Keratinocyte (primary cell): Measurements from ENCODE around the gene BEAN1. TPM values are rescaled to one million over a fixed set of nuclear protein-coding genes. Genes with fewer than 3 reads are reported as not detected.

Experiments used
- DNase-seq: peaks from one replicate; pipeline ENCODE4 v3.0.0-alpha.2; 2011; ENCODE audit warnings: low read depth, missing footprints, low spot score
- FAIRE-seq: peaks from 2 replicates; lab custom pipeline; 2011; peaks lifted over from hg19 to GRCh38; lab: Jason Lieb, UNC
- H2AFZ ChIP-seq: 2 replicates; pipeline ENCODE4 v1.6.0; 2012; ENCODE audit warnings: low read length, control low read depth, inconsistent platforms; ENCODE audit not compliant: control insufficient read depth
- H3K27ac ChIP-seq: 2 replicates; pipeline ENCODE4 v1.5.1; 2011; ENCODE audit warnings: low read length; ENCODE audit not compliant: control insufficient read depth, insufficient read depth
- H3K27me3 ChIP-seq: 3 replicates; pipeline ENCODE4 v1.6.0; 2011; ENCODE audit warnings: low read length; ENCODE audit not compliant: control insufficient read depth, insufficient read depth; ENCODE audit errors: extremely low read depth
- H3K36me3 ChIP-seq, 2 experiments: 2 replicates in 1 of 2; 3 replicates in 1 of 2; pipeline ENCODE4 v1.5.1; 2011; ENCODE audit warnings: low read length in 2 of 2, mild to moderate bottlenecking in 1 of 2; ENCODE audit not compliant: control insufficient read depth in 2 of 2, insufficient read depth in 2 of 2; ENCODE audit errors: extremely low read depth in 1 of 2
- H3K4me1 ChIP-seq: 3 replicates; pipeline ENCODE4 v1.5.1; 2011; ENCODE audit warnings: low read length; ENCODE audit not compliant: control insufficient read depth, insufficient read depth; ENCODE audit errors: extremely low read depth
- H3K4me2 ChIP-seq: 3 replicates; pipeline ENCODE4 v1.6.0; 2011; ENCODE audit warnings: low read depth, low read length; ENCODE audit not compliant: control insufficient read depth, insufficient read depth; ENCODE audit errors: extremely low read depth
- H3K4me3 ChIP-seq, 3 experiments: fragments of 200-600 bp in 1 of 3; sonication (generic) in 1 of 3; 2 replicates in 2 of 3; 3 replicates in 1 of 3; pipeline ENCODE4 v1.5.1; 2011 to 2016; ENCODE audit warnings: low read length in 3 of 3, mild to moderate bottlenecking in 3 of 3, control low read depth in 2 of 3, inconsistent platforms in 1 of 3, low read depth in 1 of 3, mixed read lengths in 1 of 3, mixed run types in 1 of 3, moderate library complexity in 1 of 3; ENCODE audit not compliant: control insufficient read depth in 2 of 3, insufficient read depth in 2 of 3; ENCODE audit errors: extremely low read depth in 1 of 3
- H3K79me2 ChIP-seq: 2 replicates; pipeline ENCODE4 v1.6.0; 2012; ENCODE audit warnings: low read length; ENCODE audit not compliant: control insufficient read depth, insufficient read depth
- H3K9ac ChIP-seq: 3 replicates; pipeline ENCODE4 v1.6.0; 2011; ENCODE audit warnings: low read length; ENCODE audit not compliant: control insufficient read depth, insufficient read depth; ENCODE audit errors: extremely low read depth
- H3K9me1 ChIP-seq: 3 replicates; pipeline ENCODE4 v1.6.0; 2011; ENCODE audit warnings: low read length; ENCODE audit not compliant: control insufficient read depth, insufficient read depth; ENCODE audit errors: extremely low read depth
- H3K9me3 ChIP-seq: 2 replicates; pipeline ENCODE4 v1.5.1; 2012; ENCODE audit warnings: low read depth, low read length; ENCODE audit not compliant: control insufficient read depth
- H4K20me1 ChIP-seq: 3 replicates; pipeline ENCODE4 v1.6.0; 2011; ENCODE audit warnings: low read length; ENCODE audit not compliant: control insufficient read depth, insufficient read depth; ENCODE audit errors: extremely low read depth
- CTCF ChIP-seq, 3 experiments: IDR thresholded peaks in 1 of 3; conservative IDR thresholded peaks in 1 of 3; optimal IDR thresholded peaks in 1 of 3; 2 replicates in 2 of 3; 3 replicates in 1 of 3; pipeline versions ENCODE3 to v1.5.1; 2011; ENCODE audit warnings: low read length in 3 of 3, mild to moderate bottlenecking in 3 of 3, moderate library complexity in 2 of 3, control low read depth in 1 of 3, inconsistent platforms in 1 of 3; ENCODE audit not compliant: insufficient read depth in 2 of 3; ENCODE audit errors: extremely low read depth in 1 of 3
- EZH2 ChIP-seq: IDR thresholded peaks from one replicate; pipeline ENCODE4 v1.6.1; 2012; ENCODE audit warnings: inconsistent platforms, mild to moderate bottlenecking, low read length, moderate library complexity
- dilution Hi-C: fragments of 300-500 bp; cut with MboI; formaldehyde crosslinking; loops from one replicate; pipeline ENCODE4 v1.7.0; 2020; ENCODE audit warnings: low sequenced_read_pairs; ENCODE audit not compliant: extremely low pct_ligation_motif_present
- polyA plus RNA-seq, 5 experiments: library from polyadenylated mRNA; depleted of rRNA in 3 of 5; stranded (reverse) in 3 of 5; stranded (forward) in 1 of 5; unstranded in 1 of 5; fragments of >200 nt; gene quantifications; 1 replicate in 1 of 5; 2 replicates in 3 of 5; 3 replicates in 1 of 5; pipeline versions ENCODE4 v1.2.1 to v1.2.3, GENCODE V29; 2011 to 2012; ENCODE audit warnings: missing spikeins in 2 of 5, low read depth in 1 of 5, low replicate concordance in 1 of 5

BEAN1 gene
- polyA plus RNA-seq, 1 donor (not counting 4 experiments of a cell fraction or from before 2014, with no cell fraction given), result 0.24 TPM

DNA sequence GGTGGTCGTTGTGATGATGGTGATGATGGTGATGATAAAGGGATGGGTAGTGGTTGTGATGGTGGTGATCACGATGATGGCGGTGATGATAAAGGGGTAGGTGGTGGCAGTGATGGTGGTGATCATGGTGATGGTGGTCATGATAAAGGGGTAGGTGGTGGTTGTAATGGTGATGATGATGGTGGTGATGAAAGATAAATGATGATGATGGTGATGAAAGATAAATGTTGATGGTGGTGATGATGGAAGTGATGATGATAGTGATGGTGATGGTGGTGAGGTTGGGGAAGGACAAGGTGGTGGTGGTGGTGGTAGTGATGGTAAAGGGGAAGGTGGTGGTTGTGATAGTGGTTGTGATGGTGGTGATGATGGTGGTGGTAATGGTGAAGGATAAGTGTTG lies 46.7 kb upstream of the BEAN1 start:
- Histone ChIP-seq H3K9ac (no peak overlapping the region), H2AFZ (no peak overlapping the region), H3K4me2 (no peak overlapping the region), H3K79me2 (no peaks in the 10 kb centered on the region), H3K9me3 (no peaks in the 10 kb centered on the region), H3K27me3 (no peaks in the 10 kb centered on the region), H3K4me1 (peaks cover 28% of the 10 kb centered on the region), H3K36me3 (no peaks in the 10 kb centered on the region), H4K20me1 (no peaks in the 10 kb centered on the region), H3K4me3 (no peak overlapping the region), H3K9me1 (no peaks in the 10 kb centered on the region), H3K27ac (no peak overlapping the region)
- dilution Hi-C loops, result no loop called here
- TF ChIP-seq EZH2 (no peak), CTCF (optimal IDR thresholded peaks at IDR 0.05 in 1 of 3, IDR thresholded peaks at IDR 0.05 in 1 of 3, conservative IDR thresholded peaks at IDR 0.05 in 1 of 3; ENCODE audit: extremely low read depth in 1 of 3, insufficient read depth in 2 of 3, low read length in 3 of 3) (no peak)
- no peak for FAIRE-seq
- no peak for DNase-seq

DNA sequence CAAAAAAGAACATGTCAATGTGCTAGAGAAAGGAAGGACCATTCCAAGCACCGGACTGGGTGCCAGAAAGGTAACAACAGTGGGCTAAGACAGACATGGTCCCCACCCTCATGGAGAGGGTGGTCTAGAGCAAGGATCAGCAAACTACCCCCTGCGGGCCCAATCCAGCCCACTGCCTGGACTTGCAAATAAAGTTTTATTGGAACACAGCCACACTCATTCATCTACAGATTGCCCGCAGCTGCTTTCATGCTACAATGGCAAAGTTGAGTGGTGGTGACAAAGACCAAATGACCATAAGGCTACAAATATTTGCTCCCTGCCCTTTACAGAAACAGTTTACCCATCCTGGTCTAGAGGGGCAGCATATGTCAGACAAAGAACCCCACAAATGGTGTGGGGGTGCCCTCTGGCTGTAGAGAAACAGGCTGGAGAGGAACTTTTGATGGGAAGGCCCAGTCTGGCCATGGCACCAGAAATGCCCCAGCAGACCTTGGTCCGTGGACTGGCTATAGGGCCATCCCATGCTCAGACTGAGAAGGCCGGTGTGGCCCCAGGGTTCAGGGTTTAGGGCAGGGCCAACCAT lies 45.4 kb upstream of the BEAN1 start:
- peak overlapping the region; percentile 83 for H3K4me2 ChIP-seq
- peak overlapping the region; percentile 95 for H3K27ac ChIP-seq
- DNase-seq (no peak), FAIRE-seq (no peak)
- dilution Hi-C loops, result no loop called here
- no peaks in the 10 kb centered on the region for H4K20me1 ChIP-seq
- no peak overlapping the region for H3K4me3 ChIP-seq
- no peaks in the 10 kb centered on the region for H3K9me3 ChIP-seq
- H3K9ac ChIP-seq, result peak overlapping the region; percentile 82
- TF ChIP-seq CTCF (optimal IDR thresholded peaks at IDR 0.05 in 1 of 3, IDR thresholded peaks at IDR 0.05 in 1 of 3, conservative IDR thresholded peaks at IDR 0.05 in 1 of 3; ENCODE audit: extremely low read depth in 1 of 3, insufficient read depth in 2 of 3, low read length in 3 of 3) (peak in 1 of 3 experiments; percentile 25), EZH2 (no peak)
- H2AFZ ChIP-seq, result no peak overlapping the region
- H3K79me2 ChIP-seq, result no peaks in the 10 kb centered on the region
- no peaks in the 10 kb centered on the region for H3K36me3 ChIP-seq
- H3K9me1 ChIP-seq, result no peaks in the 10 kb centered on the region
- H3K27me3 ChIP-seq, result no peaks in the 10 kb centered on the region
- peaks cover 28% of the 10 kb centered on the region for H3K4me1 ChIP-seq
